Neural cell (in vitro differentiated cells): ENCODE measurements around the gene ANHX. TPM values are rescaled to one million over a fixed set of nuclear protein-coding genes. Genes with fewer than 3 reads are reported as not detected.

Experiments
- H2AFZ ChIP-seq: fragments of 200-600, 300-800 bp; sonication (generic), shearing (Covaris generic); 2 replicates; pipeline ENCODE4 v1.6.0; 2014; ENCODE audit warnings: low read depth, mild to moderate bottlenecking, antibody characterized with exemption, low read length, moderate library complexity
- H3F3A ChIP-seq: fragments of 200-600 bp; shearing (Covaris generic); 2 replicates; pipeline ENCODE4 v1.6.1; 2016; ENCODE audit warnings: mild to moderate bottlenecking, moderate library complexity, mixed read lengths, antibody characterized with exemption, low read length; ENCODE audit not compliant: insufficient read depth, poor library complexity, severe bottlenecking
- H3K27ac ChIP-seq: fragments of 200-600, 300-800 bp; sonication (generic), shearing (Covaris generic); 2 replicates; pipeline ENCODE4 v1.5.1; 2014; ENCODE audit warnings: mild to moderate bottlenecking, low read length, moderate library complexity
- H3K27me3 ChIP-seq: fragments of 300-800, 200-600 bp; sonication (generic), shearing (Covaris generic); 2 replicates; pipeline ENCODE4 v1.6.0; 2014; ENCODE audit warnings: mild to moderate bottlenecking, low read depth, low read length, moderate library complexity; ENCODE audit not compliant: insufficient read depth
- H3K36me3 ChIP-seq: fragments of 300-800, 200-600 bp; sonication (generic), shearing (Covaris generic); 2 replicates; pipeline ENCODE4 v1.5.1; 2014; ENCODE audit warnings: mild to moderate bottlenecking, antibody characterized with exemption, low read length, moderate library complexity; ENCODE audit not compliant: insufficient read depth
- H3K4me2 ChIP-seq: fragments of 300-800, 200-600 bp; sonication (generic), shearing (Covaris generic); 2 replicates; pipeline ENCODE4 v1.6.0; 2014; ENCODE audit warnings: mild to moderate bottlenecking, low read length
- H3K4me3 ChIP-seq: fragments of 300-800, 200-600 bp; sonication (generic), shearing (Covaris generic); 2 replicates; pipeline ENCODE4 v1.5.1; 2014; ENCODE audit warnings: mild to moderate bottlenecking, low read length, moderate library complexity
- H3K79me2 ChIP-seq: fragments of 200-600 bp; shearing (Covaris generic); replicated peaks from 2 replicates; pipeline ENCODE4 v1.6.0; 2014; ENCODE audit warnings: mild to moderate bottlenecking, low read length, moderate library complexity; ENCODE audit not compliant: insufficient read depth
- H3K9ac ChIP-seq: fragments of 300-800, 200-600 bp; sonication (generic), shearing (Covaris generic); 2 replicates; pipeline ENCODE4 v1.6.1; 2016; ENCODE audit warnings: mild to moderate bottlenecking, low read length, mixed read lengths
- H3K9me2 ChIP-seq: fragments of 200-600 bp; shearing (Covaris generic); 2 replicates; pipeline ENCODE4 v1.6.1; 2016; ENCODE audit warnings: mild to moderate bottlenecking, low read length, mixed read lengths; ENCODE audit not compliant: insufficient read depth
- H3K9me3 ChIP-seq: fragments of 200-600, 300-800 bp; sonication (generic), shearing (Covaris generic); 2 replicates; pipeline ENCODE4 v1.6.1; 2016; ENCODE audit warnings: mild to moderate bottlenecking, mixed run types, low read length, moderate library complexity, mixed read lengths
- H4K20me1 ChIP-seq: fragments of 200-600 bp; shearing (Covaris generic); 2 replicates; pipeline ENCODE4 v1.6.1; 2016; ENCODE audit warnings: mild to moderate bottlenecking, mixed run types; ENCODE audit not compliant: insufficient read depth
- CTCF ChIP-seq: fragments of 450-650 bp; IDR thresholded peaks from 2 replicates; pipeline ENCODE4 v1.5.1; 2014; ENCODE audit warnings: antibody characterized with exemption, mild to moderate bottlenecking, moderate library complexity; ENCODE audit not compliant: poor library complexity, severe bottlenecking
- EP300 ChIP-seq: fragments of 450-650 bp; conservative IDR thresholded peaks from 2 replicates; pipeline ENCODE4 v1.6.1; 2014; ENCODE audit warnings: antibody characterized with exemption, mild to moderate bottlenecking, moderate library complexity; ENCODE audit not compliant: poor library complexity, severe bottlenecking
- EZH2 ChIP-seq: fragments of 200-600, 300-800 bp; shearing (Covaris generic), sonication (generic); IDR thresholded peaks from 2 replicates; pipeline ENCODE4 v1.6.1; 2014; ENCODE audit warnings: antibody characterized with exemption, low read length, borderline replicate concordance, mild to moderate bottlenecking; ENCODE audit not compliant: insufficient read depth, poor library complexity, severe bottlenecking
- MXI1 ChIP-seq: fragments of 450-650 bp; conservative IDR thresholded peaks from 2 replicates; pipeline ENCODE4 v1.6.1; 2014; ENCODE audit warnings: antibody characterized with exemption, mild to moderate bottlenecking; ENCODE audit not compliant: poor library complexity, severe bottlenecking
- POLR2AphosphoS5 ChIP-seq: IDR thresholded peaks from 2 replicates; pipeline ENCODE4 v1.6.1; 2012
- RAD21 ChIP-seq: fragments of 450-650 bp; conservative IDR thresholded peaks from 2 replicates; pipeline ENCODE4 v1.6.1; 2014; ENCODE audit warnings: antibody characterized with exemption, mild to moderate bottlenecking, moderate library complexity
- REST ChIP-seq: IDR thresholded peaks from 2 replicates; pipeline ENCODE4 v1.6.1; 2012; ENCODE audit warnings: borderline replicate concordance
- SMC3 ChIP-seq: fragments of 450-650 bp; conservative IDR thresholded peaks from 2 replicates; pipeline ENCODE4 v1.6.1; 2014; ENCODE audit warnings: antibody characterized with exemption, mild to moderate bottlenecking, moderate library complexity; ENCODE audit not compliant: poor library complexity
- TAF1 ChIP-seq: IDR thresholded peaks from 2 replicates; pipeline ENCODE4 v1.6.1; 2012; ENCODE audit warnings: low read depth
- polyA plus RNA-seq: library from polyadenylated mRNA; depleted of rRNA; stranded (reverse); fragments of >200 nt; gene quantifications from 2 replicates; pipeline ENCODE4 v1.2.3, GENCODE V29; 2014

Gene ANHX
- polyA plus RNA-seq, 1 donor from 2014 or later: not detected

GRCh38 chr12:133181238-133181959 is 54.3 kb downstream of the ANHX start, which contains the start of gene ZNF268:
ZNF268 (plus strand) TSS chr12:133181495; CDS start chr12:133181998, 503 bp downstream.
- Histone ChIP-seq H3K9me2 (no peaks in the 10 kb centered on the region), H2AFZ (peak within 1 kb of the TSS; percentile 98), H3K36me3 (peaks cover 24% of the 10 kb centered on the region), H4K20me1 (no peaks in the 10 kb centered on the region), H3K4me3 (peak within 1 kb of the TSS; percentile 100), H3K27me3 (no peaks in the 10 kb centered on the region), H3K79me2 (peaks cover 23% of the 10 kb centered on the region), H3F3A (no peaks in the 10 kb centered on the region), H3K4me2 (peak within 1 kb of the TSS; percentile 85), H3K9me3 (peaks cover 7% of the 10 kb centered on the region), H3K9ac (peak within 1 kb of the TSS; percentile 95), H3K27ac (peak within 1 kb of the TSS; percentile 88)
- TF ChIP-seq EP300: peak; percentile 63
- peak; percentile 83 for TF ChIP-seq MXI1
- TF ChIP-seq EZH2: no peak
- peak; percentile 60 for TF ChIP-seq RAD21
- TF ChIP-seq TAF1: peak; percentile 69
- TF ChIP-seq CTCF: peak; percentile 95
- peak; percentile 43 for TF ChIP-seq REST
- TF ChIP-seq SMC3: peak; percentile 67
- peak; percentile 98 for TF ChIP-seq POLR2AphosphoS5

- H2AFZ ChIP-seq: peak overlapping the region; percentile 29
- peaks cover 17% of the 10 kb centered on the region for H3K36me3 ChIP-seq
- no peaks in the 10 kb centered on the region for H3K9me2 ChIP-seq
- no peaks in the 10 kb centered on the region for H3F3A ChIP-seq
- no peaks in the 10 kb centered on the region for H4K20me1 ChIP-seq
- H3K9me3 ChIP-seq: peaks cover 7% of the 10 kb centered on the region
- TF ChIP-seq EP300 (no peak), REST (no peak), CTCF (no peak), RAD21 (no peak), MXI1 (no peak), EZH2 (no peak), SMC3 (no peak), POLR2AphosphoS5 (no peak), TAF1 (no peak)
- no peak overlapping the region for H3K4me3 ChIP-seq
- no peak overlapping the region for H3K9ac ChIP-seq
- no peak overlapping the region for H3K4me2 ChIP-seq
- H3K27ac ChIP-seq: no peak overlapping the region
- no peaks in the 10 kb centered on the region for H3K27me3 ChIP-seq
- H3K79me2 ChIP-seq: peaks cover 20% of the 10 kb centered on the region
Observed at GRCh38 chr12:133180669-133181068, 55.0 kb downstream of the ANHX start.
